HG03280 (cell line): ENCODE measurements around the gene ZNF407.

ENCODE experiments used
- ATAC-seq: cut with Tn5 transposase; IDR thresholded peaks from one replicate; pipeline ENCODE4 v1.9.1; 2021; ENCODE audit warnings: mild to moderate bottlenecking, moderate library complexity; ENCODE audit not compliant: unreplicated experiment

ZNF407 gene

GRCh38 chr18:74866577-74866976, 268.9 kb downstream of the ZNF407 start:
- no peak for ATAC-seq

DNA sequence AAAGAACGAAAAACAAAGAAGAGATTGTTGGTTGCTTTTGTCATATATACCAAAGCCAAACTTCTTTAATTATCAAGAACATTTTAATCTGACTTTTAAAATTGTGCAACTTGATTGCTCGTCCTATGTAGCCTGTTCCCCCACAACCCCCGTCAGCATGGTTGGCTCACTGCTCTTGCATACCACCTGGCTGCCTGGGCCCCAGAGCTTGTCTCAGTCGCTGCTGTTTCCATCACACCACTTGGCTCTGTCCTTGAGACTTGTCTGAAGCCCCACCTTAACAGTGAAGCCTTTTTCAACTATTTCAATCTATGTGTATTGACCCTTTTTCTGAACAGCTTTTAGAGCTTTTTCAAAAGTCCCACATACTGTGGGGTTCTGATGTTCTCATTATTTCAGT, 270.8 kb downstream of the ZNF407 start:
- no peak for ATAC-seq

GRCh38 chr18:74869904-74870863, 272.5 kb downstream of the ZNF407 start:
- peak; percentile 85 for ATAC-seq

- ATAC-seq, result peak; percentile 20
These were observed 273.3 kb downstream of the ZNF407 start for GRCh38 chr18:74870950-74871349.

GRCh38 chr18:74873629-74874028, 276.0 kb downstream of the ZNF407 start:
- ATAC-seq, result no peak

- no peak for ATAC-seq
These were observed 276.7 kb downstream of the ZNF407 start for GRCh38 chr18:74874351-74874750.

DNA sequence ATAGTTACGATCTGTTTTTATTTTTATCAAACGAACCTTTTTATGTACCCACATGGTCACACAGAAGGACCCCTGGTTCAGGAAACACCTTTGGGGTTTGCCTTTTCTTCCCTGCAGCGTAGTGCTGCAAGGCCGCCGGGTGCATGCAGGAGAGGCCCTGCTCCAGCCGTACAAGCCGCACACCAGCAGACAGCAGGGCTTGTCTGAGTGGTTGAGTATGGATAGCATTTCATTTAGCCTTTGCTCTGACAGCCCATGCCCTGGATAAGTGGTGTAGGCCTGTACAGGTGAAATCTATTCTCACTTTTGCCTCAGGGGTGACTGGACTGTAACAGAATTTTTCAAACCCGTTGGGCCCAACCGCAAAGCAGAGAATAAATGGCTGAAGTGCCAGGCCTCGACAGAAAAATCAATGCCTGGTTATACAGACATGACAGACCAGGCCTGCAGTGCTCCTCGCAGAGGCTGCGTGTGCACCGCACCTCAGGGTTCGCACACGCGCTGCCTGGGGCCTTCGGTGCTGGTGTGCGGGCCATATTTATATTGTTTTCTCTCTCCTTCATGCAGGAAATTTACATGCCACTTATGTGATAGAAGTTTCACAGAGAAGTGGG, 279.1 kb downstream of the ZNF407 start:
- ATAC-seq, result no peak

- ATAC-seq, result no peak
These were observed 280.6 kb downstream of the ZNF407 start for GRCh38 chr18:74878267-74878666.

- no peak for ATAC-seq
These were observed 283.1 kb downstream of the ZNF407 start for GRCh38 chr18:74880706-74881278.

DNA sequence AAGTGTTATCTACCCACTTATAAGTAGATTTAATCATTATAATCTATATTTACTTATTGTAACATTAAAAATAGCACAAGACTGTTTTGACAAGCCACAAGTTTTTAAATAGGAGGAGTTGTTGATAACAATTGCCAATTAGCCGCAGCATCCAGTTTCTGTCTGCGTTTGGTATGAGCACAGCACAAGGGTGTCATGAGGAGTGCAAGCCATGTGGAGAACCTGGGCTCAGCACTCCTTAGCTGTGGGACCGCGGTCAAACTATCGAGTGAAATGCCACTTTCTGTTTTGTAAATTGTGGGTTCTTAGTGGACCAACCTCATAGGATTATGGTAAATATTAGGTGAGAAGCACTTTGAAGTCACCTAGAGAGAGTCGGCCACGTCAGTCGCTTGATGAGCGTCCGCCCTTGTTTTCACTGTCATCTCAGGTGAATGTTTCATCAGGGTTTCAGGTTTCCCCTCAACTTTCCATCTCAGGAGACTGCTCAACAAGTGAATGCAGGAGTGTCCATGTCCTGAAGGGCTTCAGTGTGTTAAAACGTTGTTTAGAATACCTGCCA, 294.5 kb downstream of the ZNF407 start:
- ATAC-seq, result no peak

- no peak for ATAC-seq
These were observed 298.0 kb downstream of the ZNF407 start for GRCh38 chr18:74895686-74896085.

DNA sequence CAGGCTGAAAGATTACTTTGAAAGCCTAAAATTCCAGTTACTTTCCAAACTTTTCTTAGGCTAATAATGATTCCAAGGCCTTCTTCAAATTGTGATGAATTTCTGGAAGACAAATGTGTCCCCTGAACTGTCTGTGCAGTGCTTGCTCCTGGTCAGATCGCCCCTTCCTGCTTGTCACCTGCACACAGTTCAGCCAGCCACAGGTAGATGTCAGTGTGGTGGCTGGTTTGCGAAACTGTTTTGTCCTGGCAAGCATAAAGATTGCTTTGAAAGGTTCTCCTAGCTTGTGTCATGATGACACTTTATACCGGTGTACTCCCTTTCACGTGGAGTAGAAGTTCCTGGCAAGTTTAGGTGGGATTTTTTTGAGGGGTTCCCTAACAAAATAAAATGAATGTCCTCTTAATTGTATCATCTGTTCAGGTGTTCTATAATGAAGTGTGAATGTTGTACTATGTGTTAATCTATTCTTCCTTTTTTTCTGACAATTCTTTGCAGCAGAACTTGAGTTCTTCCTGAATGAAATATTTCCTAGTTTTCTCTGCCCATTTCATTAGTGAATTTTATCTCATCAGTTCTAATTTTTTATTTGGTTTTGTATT, 298.8 kb downstream of the ZNF407 start:
- peak; percentile 69 for ATAC-seq

- ATAC-seq, result no peak
These were observed 300.4 kb downstream of the ZNF407 start for GRCh38 chr18:74897971-74898657.

- ATAC-seq, result no peak
These were observed 301.3 kb downstream of the ZNF407 start for GRCh38 chr18:74898965-74899364.

DNA sequence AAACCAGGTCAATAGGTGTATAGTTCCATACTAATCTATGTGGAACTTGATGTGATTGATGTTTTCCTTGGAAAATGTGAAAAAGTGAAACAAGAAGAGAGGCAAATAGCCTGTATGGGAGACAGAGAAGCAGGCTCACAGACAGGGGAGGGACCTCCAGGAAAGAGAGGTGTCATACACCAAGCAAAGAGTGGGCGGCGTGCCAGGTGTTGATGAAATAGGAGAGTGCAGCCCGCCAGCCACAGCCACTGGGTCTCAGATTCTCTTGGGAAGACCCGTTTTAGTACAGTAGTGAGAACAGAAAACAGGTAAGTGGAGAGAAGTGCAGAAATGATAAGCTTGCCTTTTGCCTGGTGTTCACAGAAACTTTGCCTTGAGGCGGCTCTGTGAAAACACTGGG, 301.9 kb downstream of the ZNF407 start:
- no peak for ATAC-seq

- ATAC-seq, result no peak
These were observed 303.9 kb downstream of the ZNF407 start for GRCh38 chr18:74901362-74902146.

DNA sequence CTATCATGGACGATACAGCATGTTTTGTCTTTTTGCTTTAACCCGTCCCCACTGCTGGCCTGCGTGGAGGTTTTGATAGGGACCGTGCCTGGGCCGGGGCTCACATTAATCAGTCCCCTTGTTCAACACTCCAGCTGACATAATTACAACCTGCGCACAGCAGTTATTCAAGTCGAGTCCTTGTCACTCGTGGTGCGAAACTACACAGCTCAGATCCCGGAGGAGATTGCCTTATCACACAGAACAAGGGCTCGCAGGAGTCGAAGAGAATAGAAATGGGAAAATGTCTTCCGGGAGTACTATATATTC, 304.4 kb downstream of the ZNF407 start:
- ATAC-seq, result no peak

DNA sequence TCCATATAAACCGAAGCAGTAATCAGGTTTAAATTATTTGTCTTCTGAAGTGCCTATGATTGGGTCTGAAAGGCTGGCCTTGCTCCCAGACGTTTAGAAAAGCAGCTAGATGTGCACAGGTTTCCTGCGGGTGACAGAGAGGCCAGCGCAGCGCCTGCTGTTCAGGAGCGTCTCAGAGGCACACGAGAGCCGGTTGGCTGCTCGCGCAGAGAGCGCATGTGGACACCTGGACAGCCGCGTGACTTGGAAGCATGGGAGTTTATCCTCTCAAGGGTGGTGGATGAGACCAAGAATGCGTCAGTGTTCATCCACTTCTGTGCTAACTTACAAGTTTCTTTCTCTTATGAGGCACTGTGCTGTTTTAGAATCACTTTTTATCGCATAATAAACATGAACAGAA, 307.6 kb downstream of the ZNF407 start:
- no peak for ATAC-seq

DNA sequence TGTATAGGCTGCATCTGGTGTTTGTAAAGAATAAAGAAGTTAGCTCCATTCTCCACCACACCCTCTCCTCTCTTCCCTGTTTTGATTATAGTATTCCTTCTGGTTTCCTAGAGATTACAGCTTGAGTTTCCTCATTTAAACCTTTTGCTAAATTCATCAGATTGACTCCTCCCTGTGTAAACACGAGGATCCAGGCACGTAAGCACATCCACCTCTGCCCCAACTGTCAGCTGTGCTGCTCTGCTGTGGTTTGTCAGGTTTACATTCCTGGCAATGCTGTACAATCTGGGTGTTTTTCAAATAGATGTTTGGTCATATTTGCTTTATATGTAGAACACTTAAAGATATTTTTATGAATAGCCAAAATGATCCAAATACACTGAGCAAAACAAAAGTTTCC, 308.5 kb downstream of the ZNF407 start:
- ATAC-seq, result no peak

GRCh38 chr18:74914052-74914591, 316.5 kb downstream of the ZNF407 start:
- no peak for ATAC-seq
